Fibroblast of skin of back (primary cell): ENCODE measurements around the gene TFCP2L1. TPM values are rescaled to one million over a fixed set of nuclear protein-coding genes. Genes with fewer than 3 reads are reported as not detected.
"Not testable (repeated sequence)": the region's sequence is repeated elsewhere in the genome, so short reads cannot be mapped to it uniquely, and the experiment has no call there.

Experiments used
- DNase-seq: peaks from one replicate; pipeline ENCODE4 v3.0.0-alpha.2; 2013
- polyA plus RNA-seq, 2 experiments: library from polyadenylated mRNA; unstranded; fragments of 120-200 nt; gene quantifications; one replicate each; pipeline ENCODE4 v1.2.1, GENCODE V29; 2013; ENCODE audit not compliant: insufficient read length in 2 of 2

The TFCP2L1 gene
- polyA plus RNA-seq (2013, experiment 1 of 2; ENCODE audit: insufficient read length) = not detected
- polyA plus RNA-seq (2013, experiment 2 of 2; ENCODE audit: insufficient read length) = not detected

GRCh38 chr2:121284463-121285449 lies at the start of gene TFCP2L1:
Gene TFCP2L1, minus strand, starts transcription at chr2:121285202. Its CDS starts 93 bp downstream, at chr2:121285109.
- DNase-seq = no peak

DNA sequence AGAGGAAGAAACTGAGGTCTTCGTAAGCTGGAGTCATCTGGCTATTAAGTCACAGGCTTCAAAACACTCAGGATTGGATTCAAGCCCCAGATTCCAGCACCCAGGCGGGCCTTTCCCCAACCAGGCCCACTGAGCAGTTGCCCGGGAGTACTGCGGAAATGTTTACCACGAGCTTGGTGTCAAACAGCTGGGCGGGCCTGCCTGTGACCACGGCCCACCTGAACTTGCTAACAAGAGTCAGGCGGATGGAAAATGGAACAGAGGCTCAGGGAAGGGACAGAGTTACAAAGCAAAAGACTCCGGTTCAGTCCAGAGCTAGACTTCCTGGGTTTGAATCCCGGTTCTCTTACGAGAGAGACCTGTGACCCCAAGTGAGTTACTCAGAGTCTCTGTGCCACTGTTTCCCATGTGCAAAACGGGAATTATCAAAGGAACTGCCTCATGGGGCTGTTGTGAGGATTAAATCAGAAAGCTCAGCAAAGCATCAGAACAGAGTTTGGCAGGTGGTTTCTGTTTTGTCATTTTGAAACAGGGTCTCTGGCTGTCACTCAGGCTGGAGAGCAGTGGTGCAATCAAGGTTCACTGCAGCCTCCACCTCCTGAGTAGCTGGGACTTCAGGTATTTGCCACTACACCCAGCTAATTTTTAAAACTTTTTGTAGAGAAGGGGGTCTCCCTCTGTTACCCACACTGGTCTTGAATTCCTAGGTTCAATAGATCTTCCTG lies 49.0 kb upstream of the TFCP2L1 start:
- DNase-seq = no peak

GRCh38 chr2:121333231-121333630 lies 48.2 kb upstream of the TFCP2L1 start:
- DNase-seq = no peak

- DNase-seq = peak; percentile 12
Measured at GRCh38 chr2:121331324-121331723, 46.3 kb upstream of the TFCP2L1 start.

- DNase-seq = no peak
Measured at GRCh38 chr2:121330921-121331320, 45.9 kb upstream of the TFCP2L1 start.

DNA sequence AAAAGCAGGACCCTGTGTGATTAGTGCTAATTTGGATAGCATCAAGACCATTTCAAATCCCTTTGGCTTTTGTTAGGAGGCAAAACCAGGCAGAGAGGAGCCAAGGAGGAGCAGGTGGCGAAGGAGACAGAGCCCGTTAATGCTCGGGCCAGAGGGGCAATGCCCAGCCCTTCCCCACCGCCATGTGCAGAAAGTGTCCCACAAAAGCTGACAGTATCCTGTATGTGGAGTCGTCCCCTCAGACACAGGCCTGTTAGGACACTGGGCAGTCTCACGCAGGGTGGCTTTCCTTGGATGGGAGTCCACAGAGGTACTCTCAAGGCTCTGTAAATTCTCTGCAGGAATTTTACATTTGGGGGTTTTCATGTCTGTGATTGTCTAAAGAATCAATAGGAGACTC lies 44.8 kb upstream of the TFCP2L1 start:
- DNase-seq = no peak

- DNase-seq = no peak
Measured at GRCh38 chr2:121326628-121327027, 41.6 kb upstream of the TFCP2L1 start.

- no peak for DNase-seq
Measured at GRCh38 chr2:121324601-121325000, 39.6 kb upstream of the TFCP2L1 start.

GRCh38 chr2:121321476-121321875 lies 36.5 kb upstream of the TFCP2L1 start:
- no peak for DNase-seq

DNA sequence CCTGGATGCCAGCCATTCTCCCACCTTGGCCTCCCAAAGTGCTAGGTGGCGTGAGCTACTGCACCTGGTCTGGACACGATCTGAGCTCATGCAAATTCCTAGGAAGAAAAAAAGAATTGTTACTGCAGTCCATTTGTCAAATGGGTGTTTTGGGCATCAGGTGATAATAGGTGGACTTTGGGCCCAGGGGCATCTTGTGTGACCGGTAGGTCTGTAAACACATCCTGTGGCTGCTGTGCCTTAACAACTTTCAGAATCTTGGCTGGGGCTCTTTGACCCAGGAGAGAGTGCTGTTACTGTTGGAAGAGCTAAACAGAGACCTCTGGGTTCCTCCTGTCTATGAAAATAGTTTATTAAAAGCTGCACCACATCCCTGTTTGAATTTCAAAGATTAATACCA lies 34.9 kb upstream of the TFCP2L1 start:
- DNase-seq = no peak

DNA sequence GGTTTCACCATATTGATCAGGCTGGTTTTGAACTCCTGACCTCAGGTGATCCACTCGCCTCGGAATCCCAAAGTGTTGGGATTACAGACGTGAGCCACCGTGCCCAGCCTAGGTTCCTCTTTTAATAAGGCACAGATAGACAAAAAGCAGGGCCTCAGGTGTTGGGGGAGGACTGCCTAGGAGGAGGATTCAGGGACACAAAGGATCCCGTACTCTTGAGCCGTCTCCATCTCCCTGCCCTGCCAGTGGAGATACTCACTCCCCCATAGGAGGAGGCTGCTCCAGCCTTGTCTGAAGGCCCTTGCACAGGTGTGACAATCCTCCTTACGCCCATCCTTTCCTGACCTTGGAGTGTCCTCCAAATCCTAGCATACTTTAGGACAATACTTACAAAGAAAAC lies 32.0 kb upstream of the TFCP2L1 start:
- no peak for DNase-seq

GRCh38 chr2:121313701-121314100 lies 28.7 kb upstream of the TFCP2L1 start:
- DNase-seq = not testable (repeated sequence)

GRCh38 chr2:121309801-121310200 lies 24.8 kb upstream of the TFCP2L1 start:
- DNase-seq = no peak

DNA sequence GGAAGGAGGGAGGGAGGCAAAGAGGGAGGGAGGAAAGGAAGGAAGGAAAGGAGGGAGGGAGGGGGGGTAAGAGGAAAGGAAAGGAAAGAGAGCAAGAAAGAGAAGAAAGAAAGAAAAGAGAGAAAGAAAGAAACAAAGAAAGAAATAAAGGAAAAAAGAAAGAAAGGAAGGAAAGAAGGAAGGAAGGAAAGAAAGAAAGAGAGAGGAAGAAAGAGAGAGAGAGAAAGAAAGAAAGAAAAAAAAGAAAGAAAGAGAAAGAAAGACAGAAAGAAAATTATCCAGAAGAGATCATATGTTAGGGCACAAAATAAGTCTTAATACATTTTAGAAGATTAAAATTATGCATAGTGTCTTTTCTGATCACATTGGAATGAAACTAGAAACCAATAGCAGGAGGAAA lies 24.3 kb upstream of the TFCP2L1 start:
- DNase-seq = no peak

- DNase-seq = no peak
Measured at GRCh38 chr2:121307048-121307447, 22.0 kb upstream of the TFCP2L1 start.

DNA sequence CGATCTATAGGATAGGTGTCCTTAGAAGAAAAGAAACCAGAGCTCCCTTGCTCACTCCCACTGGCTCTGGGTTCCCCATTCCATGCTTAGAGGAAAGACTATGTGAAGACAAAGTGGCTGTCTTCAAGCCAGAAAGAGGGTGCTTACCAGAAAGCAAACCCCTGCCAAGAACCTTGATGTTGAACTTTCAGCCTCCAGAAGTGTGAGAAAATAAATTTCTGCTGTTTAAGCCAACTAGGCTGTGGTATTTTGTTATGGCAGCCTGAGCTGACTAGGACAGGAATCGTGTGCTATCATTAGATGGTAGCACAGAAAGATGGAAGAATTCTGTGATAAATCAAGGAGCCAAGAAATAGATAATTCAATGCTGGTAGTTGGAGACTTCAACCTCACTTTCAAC lies 19.9 kb upstream of the TFCP2L1 start:
- DNase-seq = no peak

- DNase-seq = no peak
Measured at GRCh38 chr2:121303531-121304263, 18.7 kb upstream of the TFCP2L1 start.

DNA sequence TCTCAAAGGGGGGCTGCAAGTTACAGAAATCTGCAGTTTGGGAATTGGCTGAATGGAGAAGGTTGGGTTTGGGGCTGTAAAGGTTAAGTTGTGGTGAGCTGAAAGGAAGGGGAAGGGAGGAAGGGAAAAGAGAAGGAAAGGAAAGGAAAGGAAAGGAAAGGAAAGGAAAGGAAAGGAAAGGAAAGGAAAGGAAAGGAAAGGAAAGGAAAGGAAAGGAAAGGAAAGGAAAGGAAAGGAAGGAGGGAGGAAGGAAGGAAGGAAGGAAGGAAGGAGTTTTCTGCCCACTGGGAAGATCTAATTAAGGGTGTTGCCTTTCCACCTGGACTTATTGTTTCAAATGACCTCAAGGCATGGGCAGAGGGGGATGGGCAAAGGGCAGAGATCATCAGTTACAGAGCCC lies 16.2 kb upstream of the TFCP2L1 start:
- DNase-seq = not testable (repeated sequence)

- DNase-seq = no peak
Measured at GRCh38 chr2:121298476-121298875, 13.5 kb upstream of the TFCP2L1 start.

GRCh38 chr2:121297866-121298265 lies 12.9 kb upstream of the TFCP2L1 start:
- DNase-seq = not testable (repeated sequence)

GRCh38 chr2:121297217-121297830 lies 12.3 kb upstream of the TFCP2L1 start:
- peak; percentile 19 for DNase-seq
